NCI-H345 treated with DMSO at 0.1 percent for 48 hours (cell line): Measurements from ENCODE around the gene CGREF1.
"Not testable (repeated sequence)": the region's sequence is repeated elsewhere in the genome, so short reads cannot be mapped to it uniquely, and the experiment has no call there.

Experiments used
- DNase-seq: peaks from one replicate; lab custom pipeline; 2025; ENCODE audit not compliant: unreplicated experiment; lab: John Stamatoyannopoulos, UW

The CGREF1 gene

DNA sequence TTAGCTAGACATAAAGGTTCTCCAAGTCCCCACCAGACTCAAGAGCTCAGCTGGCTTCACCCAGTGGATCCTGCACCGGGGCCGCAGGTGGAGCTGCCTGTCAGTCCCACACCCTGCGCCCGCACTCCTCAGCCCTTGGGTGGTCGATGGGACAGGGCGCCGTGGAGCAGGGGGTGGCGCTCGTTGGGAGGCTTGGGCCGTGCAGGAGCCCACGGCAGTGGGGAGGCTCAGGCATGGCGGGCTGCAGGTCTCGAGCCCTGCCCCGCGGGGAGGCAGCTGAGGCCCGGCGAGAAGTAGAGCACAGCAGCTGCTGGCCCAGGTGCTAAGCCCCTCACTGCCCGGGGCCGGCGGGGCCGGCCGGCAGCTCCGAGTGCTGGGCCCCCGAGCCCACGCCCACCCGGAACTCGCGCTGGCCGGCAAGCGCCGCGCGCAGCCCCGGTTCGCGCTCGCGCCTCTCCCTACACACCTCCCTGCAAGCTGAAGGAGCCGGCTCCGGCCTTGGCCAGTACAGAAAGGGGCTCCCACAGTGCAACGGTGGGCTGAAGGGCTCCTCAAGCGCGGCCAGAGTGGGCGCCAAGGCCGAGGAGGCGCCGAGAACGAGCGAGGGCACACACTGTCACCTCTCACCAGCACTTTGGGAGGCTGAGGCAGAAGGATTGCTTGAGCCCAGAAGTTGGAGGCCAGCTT lies 7.4 kb downstream of the CGREF1 start:
- not testable (repeated sequence) for DNase-seq

DNA sequence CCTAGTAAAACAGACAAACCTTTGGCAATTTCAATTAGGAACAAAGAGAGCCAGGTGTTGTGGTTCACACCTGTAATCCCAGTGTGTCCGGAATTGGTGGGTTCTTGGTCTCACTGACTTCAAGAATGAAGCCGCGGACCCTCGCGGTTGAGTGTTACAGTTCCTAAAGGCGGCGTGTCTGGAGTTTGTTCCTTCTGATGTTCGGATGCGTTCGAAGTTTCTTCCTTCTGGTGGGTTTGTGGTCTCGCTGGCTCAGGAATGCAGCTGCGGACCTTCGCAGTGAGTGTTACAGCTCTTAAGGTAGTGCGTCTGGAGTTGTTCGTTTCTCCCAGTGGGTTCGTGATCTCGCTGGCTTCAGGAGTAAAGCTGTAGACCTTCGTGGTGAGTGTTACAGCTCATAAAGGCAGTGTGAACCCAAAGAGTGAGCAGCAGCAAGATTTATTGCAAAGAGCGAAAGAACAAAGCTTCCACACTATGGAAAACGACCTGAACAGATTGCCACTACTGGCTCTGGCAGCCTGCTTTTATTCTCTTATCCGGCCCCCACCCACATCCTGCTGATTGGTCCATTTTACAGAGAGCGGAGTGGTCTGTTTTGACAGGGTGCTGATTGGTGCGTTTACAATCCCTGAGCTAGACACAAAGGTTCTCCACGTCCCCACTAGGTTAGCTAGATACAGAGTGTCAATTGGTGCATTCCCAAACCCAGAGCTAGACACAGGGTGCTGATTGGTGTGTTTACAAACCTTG lies 8.2 kb downstream of the CGREF1 start:
- DNase-seq: not testable (repeated sequence)

DNA sequence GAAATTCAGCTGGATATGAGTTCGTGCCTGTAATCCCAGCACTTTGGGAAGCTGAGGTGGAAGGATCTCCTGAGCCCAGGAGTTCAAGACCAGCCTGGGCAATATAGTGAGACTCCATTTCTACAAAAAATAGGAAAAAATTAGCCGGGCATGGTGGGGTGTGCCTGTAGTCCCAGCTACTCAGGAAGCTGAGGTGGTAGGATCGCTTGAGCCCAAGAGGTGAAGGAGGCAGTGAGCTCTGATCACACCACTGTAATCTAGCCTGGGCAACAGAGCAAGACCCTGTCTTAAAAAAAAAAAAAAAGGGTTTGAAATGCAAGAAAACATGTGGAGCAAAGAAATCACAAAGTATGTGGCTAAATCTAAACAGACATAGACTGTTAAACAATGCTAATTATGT lies 9.8 kb downstream of the CGREF1 start:
- DNase-seq: no peak

DNA sequence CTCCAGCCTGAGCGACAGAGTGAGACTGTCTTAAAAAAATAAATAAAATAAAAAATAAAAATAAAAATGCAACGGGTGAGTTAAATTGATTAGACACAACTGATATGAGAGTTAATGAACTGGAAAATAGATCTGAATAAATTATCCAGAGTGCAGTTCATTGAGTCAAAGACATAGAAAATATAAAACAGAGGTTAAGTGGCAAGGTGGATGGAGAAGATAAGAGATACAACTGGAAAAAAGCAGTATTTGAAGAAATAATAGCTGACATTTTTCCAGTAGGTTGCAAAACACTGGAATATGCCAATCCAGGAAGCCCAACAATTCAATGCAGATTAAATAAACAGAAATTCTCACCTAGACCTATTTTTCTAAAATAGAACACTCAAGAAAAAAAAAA lies 10.7 kb downstream of the CGREF1 start:
- DNase-seq: no peak

DNA sequence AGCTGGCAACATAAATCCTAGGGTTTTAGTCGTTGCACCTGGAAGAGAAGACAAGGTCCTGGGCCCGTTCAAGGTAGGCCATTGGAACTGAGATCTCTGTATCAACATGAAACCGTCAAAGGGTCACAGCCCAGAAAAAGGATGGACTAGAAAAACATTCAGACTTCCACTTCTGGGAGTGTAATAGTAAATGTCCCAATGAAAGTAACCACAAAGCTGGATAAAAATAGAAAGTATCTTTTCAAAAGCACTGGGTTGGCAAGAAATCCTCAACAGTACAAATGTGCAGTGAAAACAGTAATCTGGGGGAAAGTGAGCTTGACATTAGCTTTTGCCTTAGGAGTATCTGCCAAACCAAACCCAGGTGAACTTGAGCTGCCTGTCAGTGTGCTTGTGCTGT lies 12.9 kb downstream of the CGREF1 start:
- DNase-seq: no peak

GRCh38 chr2:27102329-27102728 lies 16.6 kb downstream of the CGREF1 start:
- DNase-seq: no peak

GRCh38 chr2:27100036-27100435 lies 18.9 kb downstream of the CGREF1 start:
- no peak for DNase-seq

GRCh38 chr2:27099334-27099955 lies 19.5 kb downstream of the CGREF1 start:
- DNase-seq: no peak

- no peak for DNase-seq
Observed at GRCh38 chr2:27097341-27097740, 21.6 kb downstream of the CGREF1 start.

GRCh38 chr2:27096748-27097297 lies 22.1 kb downstream of the CGREF1 start:
- DNase-seq: no peak

DNA sequence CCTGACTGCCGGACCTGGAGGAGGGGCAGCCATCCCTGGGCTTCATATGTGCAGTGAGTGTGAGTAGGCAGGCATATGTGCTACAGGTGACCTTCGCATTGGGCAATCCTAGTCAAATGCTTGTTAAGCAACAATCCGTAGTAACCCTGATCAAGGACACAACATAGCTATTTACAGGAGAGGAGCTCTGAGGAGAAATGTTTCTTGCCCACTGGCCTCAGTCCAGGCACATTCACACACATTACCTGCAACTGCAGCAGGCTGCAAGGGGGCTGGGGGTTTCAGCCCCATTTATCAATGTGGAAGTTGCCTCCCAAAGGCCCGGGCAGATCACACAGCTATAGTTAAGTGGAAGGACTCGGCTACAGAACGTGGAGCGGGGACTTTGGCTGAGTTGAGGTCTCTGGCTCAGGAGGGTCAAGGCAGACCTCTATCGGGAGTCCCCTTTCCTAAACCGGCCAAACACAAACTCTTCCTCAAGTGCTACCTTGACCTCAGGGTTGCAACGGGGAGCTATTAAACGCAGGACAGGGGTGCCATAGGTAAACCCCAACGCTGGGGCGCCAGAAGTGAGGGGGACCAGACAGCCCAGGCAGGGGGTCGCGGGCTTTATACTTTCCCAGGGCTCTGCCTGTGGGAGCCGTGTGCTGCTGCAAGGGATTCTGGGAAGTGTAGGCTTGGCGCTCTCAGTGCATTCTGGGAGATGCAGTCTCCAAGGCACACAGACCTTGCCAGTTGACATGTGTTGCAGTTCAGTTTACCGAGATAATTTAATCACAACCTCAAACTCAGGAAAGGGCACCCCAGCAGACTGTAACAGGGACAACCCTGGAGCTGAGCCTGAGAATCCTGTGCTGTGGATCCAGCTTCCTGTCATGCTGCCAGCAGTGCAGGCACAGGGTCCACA lies 22.9 kb downstream of the CGREF1 start:
- DNase-seq: no peak

- no peak for DNase-seq
Observed at GRCh38 chr2:27095427-27095744, 23.5 kb downstream of the CGREF1 start.

GRCh38 chr2:27094353-27094984 lies 24.5 kb downstream of the CGREF1 start:
- no peak for DNase-seq

GRCh38 chr2:27093430-27094352 lies 25.2 kb downstream of the CGREF1 start:
- no peak for DNase-seq

GRCh38 chr2:27092696-27093429 lies 26.1 kb downstream of the CGREF1 start:
- DNase-seq: no peak

DNA sequence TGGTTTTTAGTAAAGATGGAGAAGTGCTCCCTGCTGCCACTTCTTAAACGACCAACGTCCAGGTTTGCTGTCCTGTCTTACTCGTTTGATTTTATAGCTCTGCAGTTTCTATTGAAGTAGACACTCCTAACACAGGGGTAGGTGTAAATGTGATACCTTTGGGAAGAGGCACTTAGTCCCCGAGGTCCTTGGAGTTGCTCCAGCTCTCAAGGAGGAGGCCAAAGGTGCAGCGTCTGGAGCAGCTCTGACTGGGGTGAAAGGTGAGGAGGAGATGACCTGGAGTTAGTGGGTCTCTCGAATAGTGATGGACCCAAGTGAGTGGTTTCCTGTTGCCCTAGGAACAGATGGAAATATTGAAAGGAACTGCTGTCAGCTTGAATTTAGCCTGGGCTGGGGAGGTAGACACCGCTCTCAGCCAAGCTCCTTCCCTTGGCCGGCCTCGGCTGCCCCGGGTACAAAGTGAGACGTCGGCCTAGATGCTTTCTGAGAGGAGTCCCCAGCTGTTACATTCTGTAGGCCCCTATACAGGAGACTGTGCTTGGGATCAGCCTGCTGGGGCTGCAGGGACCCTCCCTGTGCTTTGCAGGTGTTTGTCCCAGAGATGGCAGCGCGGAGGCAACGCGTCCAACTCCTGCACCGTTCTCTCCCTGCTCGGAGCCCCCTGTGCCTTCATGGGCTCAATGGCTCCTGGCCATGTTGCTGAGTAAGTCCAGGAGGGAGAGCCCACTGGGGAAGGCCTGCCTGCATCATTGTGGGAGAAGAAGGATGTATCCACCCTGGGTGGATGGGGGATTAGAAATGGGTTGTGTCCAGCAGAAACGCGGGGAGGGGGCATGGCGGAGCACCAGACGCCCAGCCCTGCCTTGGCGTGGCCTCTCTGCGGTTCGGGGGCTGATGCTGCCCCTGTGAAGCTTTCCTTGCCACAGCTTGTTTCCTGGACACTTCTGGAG lies 26.9 kb downstream of the CGREF1 start:
- DNase-seq: no peak

DNA sequence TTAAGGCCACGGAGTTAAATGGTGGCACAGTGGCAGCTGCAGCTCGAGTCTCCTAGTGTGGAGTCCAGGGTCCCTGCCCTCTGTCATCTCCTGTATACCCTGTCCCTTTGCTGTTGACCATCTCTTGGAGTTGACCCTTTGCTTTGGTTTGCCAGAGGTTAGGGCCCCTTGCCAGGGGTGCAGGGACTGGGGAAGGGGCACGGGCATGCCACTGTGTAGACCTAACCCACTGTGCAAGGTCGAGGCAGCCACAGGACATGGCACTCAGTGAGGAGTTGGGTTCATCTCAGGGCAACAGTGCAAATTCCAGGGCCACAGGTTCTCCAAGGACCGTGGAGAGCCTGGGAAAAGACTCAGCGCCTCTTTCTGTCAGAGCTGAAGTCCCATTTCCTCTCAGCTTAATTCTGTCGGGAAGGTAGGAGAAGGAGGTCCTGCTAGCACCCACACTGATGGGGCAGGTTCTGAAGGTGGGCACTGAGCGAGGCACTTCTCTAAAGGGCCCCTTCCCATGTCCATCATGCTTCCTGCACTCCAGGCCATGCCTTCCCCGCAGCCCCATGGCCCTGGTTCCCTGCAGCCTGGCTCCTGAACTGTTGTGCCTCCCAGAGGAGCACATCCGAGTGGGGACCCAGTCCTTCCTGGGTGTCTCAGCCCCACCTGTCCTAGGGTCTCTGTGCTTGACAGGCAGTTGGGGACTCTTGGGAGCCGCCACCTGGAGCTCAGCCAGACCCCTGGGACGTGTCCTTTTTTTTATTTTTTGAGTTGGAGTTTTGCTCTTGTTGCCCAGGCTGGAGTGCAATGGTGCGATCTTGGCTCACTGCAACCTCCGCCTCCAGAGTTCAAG lies 29.6 kb downstream of the CGREF1 start:
- no peak for DNase-seq
